Measurements from ENCODE around the gene MOSMO.

DNA sequence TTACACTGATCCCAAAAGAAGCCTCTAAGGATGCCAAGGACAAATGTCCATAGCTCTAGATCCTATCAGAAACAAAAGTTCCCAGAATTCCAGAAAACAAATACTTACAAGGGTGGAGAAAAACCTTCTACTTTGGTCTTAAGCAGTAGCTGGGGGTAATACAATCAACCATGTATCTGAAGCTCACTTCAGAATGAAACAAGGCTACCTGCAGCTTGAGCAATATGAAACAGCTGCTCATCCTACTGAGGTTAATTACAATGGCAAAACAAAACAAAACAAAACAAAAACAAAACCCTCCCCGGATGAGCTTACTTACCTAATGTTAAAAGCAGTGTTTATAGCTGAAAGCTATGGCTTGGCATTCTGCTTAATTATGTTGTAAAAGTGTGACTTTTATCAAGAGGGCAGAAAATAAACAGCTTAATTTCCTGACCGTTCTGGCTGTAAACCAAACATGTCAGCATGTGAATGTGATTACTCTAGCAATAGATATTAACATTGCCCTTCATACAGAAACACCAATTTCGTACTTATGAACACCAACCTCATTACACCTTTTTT lies 17.4 kb upstream of the MOSMO start:
- no peak for TF ChIP-seq ZNF274 (IDR thresholded peaks at IDR 0.05; ENCODE audit: low read depth, low read length)
- no peak for TF ChIP-seq YY1 (IDR thresholded peaks at IDR 0.05; ENCODE audit: insufficient read depth, insufficient read length)
